Activated CD4-positive, alpha-beta memory T cell treated with anti-CD3 and anti-CD28 coated beads for 36 hours (primary cell): ENCODE results near the gene FRS3. TPM values are rescaled to one million over a fixed set of nuclear protein-coding genes. Genes with fewer than 3 reads are reported as not detected.
"Not testable (repeated sequence)": the region's sequence is repeated elsewhere in the genome, so short reads cannot be mapped to it uniquely, and the experiment has no call there.

ENCODE experiments used
- CTCF ChIA-PET: fragments of 350-600 bp; sonication (Branson Sonifier 250); formaldehyde crosslinking; loops from one replicate; lab custom pipeline; 2021; ENCODE audit warnings: antibody characterized with exemption, inconsistent platforms; lab: Charles Lee
- POLR2A ChIA-PET: fragments of 350-600 bp; sonication (Branson Sonifier 250); formaldehyde crosslinking; loops from one replicate; lab custom pipeline; 2021; ENCODE audit warnings: antibody characterized with exemption; lab: Charles Lee
- DNase-seq: peaks from one replicate; pipeline ENCODE4 v3.0.0-alpha.2; 2020
- H3K27ac Mint-ChIP-seq: one replicate; pipeline ENCODE4 v1.8.0; 2021; ENCODE audit warnings: mixed read lengths
- H3K27me3 Mint-ChIP-seq: one replicate; pipeline ENCODE4 v1.8.0; 2021; ENCODE audit warnings: mixed read lengths
- H3K36me3 Mint-ChIP-seq: one replicate; pipeline ENCODE4 v1.8.0; 2021; ENCODE audit warnings: mixed read lengths
- H3K4me1 Mint-ChIP-seq: one replicate; pipeline ENCODE4 v1.8.0; 2021; ENCODE audit warnings: low read depth, mixed read lengths
- H3K4me3 Mint-ChIP-seq: one replicate; pipeline ENCODE4 v1.8.0; 2021; ENCODE audit warnings: mild to moderate bottlenecking, mixed read lengths
- H3K9me3 Mint-ChIP-seq: one replicate; pipeline ENCODE4 v1.8.0; 2021; ENCODE audit warnings: mixed read lengths
- intact Hi-C: fragments of 100-400 bp; cut with micrococcal nuclease; formaldehyde crosslinking; loops from one replicate; pipeline ENCODE4 v1.15.1; 2023
- total RNA-seq, 2 experiments: library from RNA; stranded (reverse); gene quantifications; one replicate each; pipeline ENCODE4 v1.2.3, GENCODE V29; 2021

Gene FRS3
- total RNA-seq, 2 experiments from 2014 or later, result 4.8 to 5.5 TPM

- ChIA-PET POLR2A (no interaction called here), CTCF (no interaction called here)
- Mint-ChIP-seq H3K36me3 (no peaks in the 10 kb centered on the region), H3K4me3 (no peak overlapping the region), H3K9me3 (no peaks in the 10 kb centered on the region), H3K4me1 (no peaks in the 10 kb centered on the region), H3K27me3 (no peaks in the 10 kb centered on the region), H3K27ac (no peak overlapping the region)
- DNase-seq, result no peak
- intact Hi-C loops, result no loop called here
These were observed 33.8 kb upstream of the FRS3 start for GRCh38 chr6:41813469-41813868.

DNA sequence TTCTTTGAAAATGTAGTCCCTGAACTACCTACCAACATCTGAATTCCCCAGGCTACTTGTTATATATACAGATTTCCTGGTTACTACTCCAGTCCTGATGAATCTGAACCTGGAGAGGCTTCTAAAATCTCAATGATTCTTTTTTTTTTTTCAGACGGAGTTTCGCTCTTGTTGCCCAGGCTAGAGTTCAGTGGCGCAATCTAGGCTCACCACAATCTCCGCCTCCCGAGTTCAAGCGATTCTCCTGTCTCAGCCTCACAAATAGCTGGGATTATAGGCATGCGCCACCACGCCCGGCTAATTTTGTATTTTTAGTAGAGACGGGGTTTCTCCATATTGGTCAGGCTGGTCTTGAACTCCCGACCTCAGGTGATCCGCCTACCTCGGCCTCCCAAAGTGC, 32.2 kb upstream of the FRS3 start:
- POLR2A ChIA-PET, H3K4me1 Mint-ChIP-seq, intact Hi-C loops, H3K9me3 Mint-ChIP-seq, H3K27me3 Mint-ChIP-seq, DNase-seq, CTCF ChIA-PET, H3K36me3 Mint-ChIP-seq, H3K4me3 Mint-ChIP-seq, H3K27ac Mint-ChIP-seq: not testable (repeated sequence)

DNA sequence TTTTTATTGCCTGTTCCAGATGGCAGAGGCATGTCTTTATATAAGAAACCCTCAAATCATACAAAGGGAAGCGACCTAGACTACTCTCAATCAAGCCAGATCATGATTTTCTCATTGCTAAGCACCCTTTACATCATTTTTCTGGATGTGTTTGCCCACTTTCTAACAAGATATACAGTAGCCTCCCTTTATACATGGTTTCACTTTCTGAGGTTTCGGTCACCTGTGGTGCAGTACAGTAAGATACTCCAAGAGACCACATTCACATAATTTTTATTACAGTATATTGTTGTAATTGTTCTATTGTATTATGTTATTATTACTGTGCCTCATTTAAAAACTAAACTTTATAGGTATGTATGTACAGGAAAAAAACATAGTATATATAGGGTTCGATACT, 31.4 kb upstream of the FRS3 start:
- Mint-ChIP-seq H3K4me3 (no peak overlapping the region), H3K27me3 (no peaks in the 10 kb centered on the region)
- CTCF ChIA-PET, result no interaction called here

GRCh38 chr6:41805830-41806774, 26.4 kb upstream of the FRS3 start:
- H3K36me3 Mint-ChIP-seq, result no peaks in the 10 kb centered on the region
- no peak overlapping the region for H3K4me3 Mint-ChIP-seq
- CTCF ChIA-PET, result no interaction called here
- H3K27me3 Mint-ChIP-seq, result no peaks in the 10 kb centered on the region
- DNase-seq, result no peak
- no peak overlapping the region for H3K27ac Mint-ChIP-seq
- intact Hi-C loops, result no loop called here
- H3K9me3 Mint-ChIP-seq, result no peaks in the 10 kb centered on the region
- no peaks in the 10 kb centered on the region for H3K4me1 Mint-ChIP-seq
- POLR2A ChIA-PET, result no interaction called here

More for the DNA sequence above, 31.4 kb upstream of the FRS3 start:
- H3K36me3 Mint-ChIP-seq, result no peaks in the 10 kb centered on the region
- intact Hi-C loops, result no loop called here
- no peaks in the 10 kb centered on the region for H3K9me3 Mint-ChIP-seq
- no peaks in the 10 kb centered on the region for H3K4me1 Mint-ChIP-seq
- no peak for DNase-seq
- POLR2A ChIA-PET, result no interaction called here
- H3K27ac Mint-ChIP-seq, result no peak overlapping the region

DNA sequence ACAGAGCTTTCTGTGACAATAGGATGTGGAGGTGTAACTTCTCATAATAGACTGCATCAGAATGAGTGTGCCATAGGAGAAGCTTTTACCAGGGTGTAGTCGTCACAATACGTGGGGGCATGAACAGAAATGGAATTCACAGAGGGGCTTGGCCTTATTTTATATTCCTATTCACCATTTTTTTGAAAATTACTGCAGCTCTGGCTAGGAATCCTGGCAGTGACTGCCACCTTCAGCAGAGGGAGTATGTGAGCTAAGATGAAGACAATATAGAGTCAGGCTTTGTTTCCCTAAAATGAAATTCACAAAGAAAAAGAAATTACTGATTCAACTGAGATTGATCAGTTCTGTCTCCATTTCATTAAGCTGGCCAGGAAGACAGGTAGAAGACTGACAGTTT, 21.7 kb upstream of the FRS3 start:
- peaks cover 2% of the 10 kb centered on the region for H3K4me1 Mint-ChIP-seq
- intact Hi-C loops, result no loop called here
- CTCF ChIA-PET, result interaction anchor here (0.8 to 1.6 kb wide), 4 partner anchors 97 to 413 kb away, joined by 3 to 10 read pairs (median 5); no protein-coding TSS in a partner anchor
- no peak overlapping the region for H3K27ac Mint-ChIP-seq
- no peaks in the 10 kb centered on the region for H3K27me3 Mint-ChIP-seq
- H3K9me3 Mint-ChIP-seq, result no peaks in the 10 kb centered on the region
- no peak for DNase-seq
- H3K36me3 Mint-ChIP-seq, result peaks cover 1% of the 10 kb centered on the region
- POLR2A ChIA-PET, result no interaction called here
- H3K4me3 Mint-ChIP-seq, result no peak overlapping the region

GRCh38 chr6:41799559-41799911, 19.8 kb upstream of the FRS3 start:
- POLR2A ChIA-PET, result no interaction called here

DNA sequence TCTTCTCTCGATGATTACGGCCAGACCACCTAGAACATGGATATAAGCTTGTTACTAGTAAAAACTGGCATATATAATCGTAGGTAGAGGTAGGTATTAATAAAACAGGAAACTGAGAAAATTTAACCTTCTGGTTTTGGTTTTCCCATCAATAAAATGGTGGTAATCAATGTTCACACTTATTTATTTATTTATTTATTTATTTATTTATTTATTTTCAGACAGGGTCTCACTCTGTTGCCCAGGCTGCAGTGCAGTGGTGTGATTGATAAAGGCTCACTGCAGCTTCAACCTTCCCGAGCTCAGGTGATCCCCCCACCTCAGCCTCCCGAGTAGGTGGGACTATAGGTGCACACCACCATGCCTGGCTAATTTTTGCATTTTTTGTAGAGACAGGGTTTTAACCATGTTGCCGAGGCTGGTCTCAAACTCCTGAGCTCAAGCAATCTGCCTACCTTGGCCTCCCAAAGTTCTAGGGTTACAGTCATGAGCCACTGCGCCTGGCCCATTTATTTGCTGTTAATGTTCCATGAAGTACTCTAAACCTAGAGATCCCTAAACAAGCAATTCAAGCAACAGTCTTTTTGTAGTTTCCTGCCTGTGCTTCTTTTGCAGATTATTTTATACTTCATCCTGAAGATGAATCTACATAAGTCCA, 19.3 kb upstream of the FRS3 start:
- POLR2A ChIA-PET, result no interaction called here
- H3K9me3 Mint-ChIP-seq, result no peaks in the 10 kb centered on the region
- H3K4me3 Mint-ChIP-seq, result no peak overlapping the region
- H3K27me3 Mint-ChIP-seq, result no peaks in the 10 kb centered on the region
- intact Hi-C loops, result no loop called here
- H3K36me3 Mint-ChIP-seq, result peaks cover 1% of the 10 kb centered on the region
- no peak for DNase-seq
- CTCF ChIA-PET, result interaction anchor here (1.1 to 1.9 kb wide), 3 partner anchors 12 to 245 kb away, joined by 3 to 7 read pairs (median 4); partner anchors contain the start of genes MED20 and TOMM6
- H3K4me1 Mint-ChIP-seq, result peaks cover 3% of the 10 kb centered on the region
- no peak overlapping the region for H3K27ac Mint-ChIP-seq

More at GRCh38 chr6:41799559-41799911, 19.8 kb upstream of the FRS3 start:
- Mint-ChIP-seq H3K9me3 (no peaks in the 10 kb centered on the region), H3K27me3 (no peaks in the 10 kb centered on the region), H3K4me3 (no peak overlapping the region), H3K36me3 (peaks cover 1% of the 10 kb centered on the region), H3K27ac (no peak overlapping the region), H3K4me1 (peaks cover 3% of the 10 kb centered on the region)
- DNase-seq, result no peak
- CTCF ChIA-PET, result interaction anchor here (1.1 to 1.9 kb wide), 3 partner anchors 12 to 245 kb away, joined by 3 to 7 read pairs (median 4); partner anchors contain the start of genes MED20 and TOMM6
- intact Hi-C loops, result no loop called here

GRCh38 chr6:41796474-41796873, 16.8 kb upstream of the FRS3 start:
- intact Hi-C loops, result no loop called here
- H3K27me3 Mint-ChIP-seq, result no peaks in the 10 kb centered on the region
- no peak overlapping the region for H3K27ac Mint-ChIP-seq
- H3K4me1 Mint-ChIP-seq, result peaks cover 3% of the 10 kb centered on the region
- POLR2A ChIA-PET, result no interaction called here
- no peaks in the 10 kb centered on the region for H3K9me3 Mint-ChIP-seq
- CTCF ChIA-PET, result interaction anchor here (0.7 kb wide), 1 partner anchor 20 kb away, joined by 3 read pairs; no protein-coding TSS in a partner anchor
- peaks cover 16% of the 10 kb centered on the region for H3K36me3 Mint-ChIP-seq
- no peak for DNase-seq
- no peak overlapping the region for H3K4me3 Mint-ChIP-seq

GRCh38 chr6:41791984-41792383, 12.3 kb upstream of the FRS3 start:
- POLR2A ChIA-PET, result interaction anchor here (0.5 to 1.0 kb wide), 2 partner anchors 112 to 259 kb away, joined by 3 to 6 read pairs; no protein-coding TSS in a partner anchor
- intact Hi-C loops, result no loop called here
- H3K36me3 Mint-ChIP-seq, result peaks cover 37% of the 10 kb centered on the region
- no peak for DNase-seq
- H3K27me3 Mint-ChIP-seq, result no peaks in the 10 kb centered on the region
- no peaks in the 10 kb centered on the region for H3K9me3 Mint-ChIP-seq
- H3K4me1 Mint-ChIP-seq, result peaks cover 19% of the 10 kb centered on the region
- CTCF ChIA-PET, result interaction anchor here (0.9 kb wide), 1 partner anchor 423 kb away, joined by 3 read pairs; no protein-coding TSS in a partner anchor
- no peak overlapping the region for H3K4me3 Mint-ChIP-seq
- peak overlapping the region; percentile 54 for H3K27ac Mint-ChIP-seq

DNA sequence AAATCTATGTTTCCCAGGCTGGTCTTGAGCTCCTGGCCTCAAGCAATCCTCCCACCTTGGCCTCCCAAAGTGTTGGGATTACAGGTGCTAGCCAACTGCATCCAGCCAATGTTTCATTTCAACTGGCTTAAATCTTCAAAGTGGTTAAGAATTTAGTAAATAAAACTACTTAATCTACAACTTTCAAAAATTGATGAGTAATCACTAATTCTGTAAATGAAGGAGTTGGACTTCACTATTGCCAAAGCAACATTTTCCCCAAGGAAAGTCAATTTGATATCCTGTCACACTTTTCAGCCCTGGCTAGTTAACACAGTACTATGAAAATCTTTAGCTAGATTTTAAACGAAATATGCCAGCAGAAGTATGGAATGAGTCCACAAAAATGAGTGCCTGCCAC, 11.6 kb upstream of the FRS3 start:
- Mint-ChIP-seq H3K27me3 (no peaks in the 10 kb centered on the region), H3K4me1 (peaks cover 16% of the 10 kb centered on the region), H3K9me3 (no peaks in the 10 kb centered on the region), H3K4me3 (no peak overlapping the region), H3K36me3 (peaks cover 37% of the 10 kb centered on the region), H3K27ac (no peak overlapping the region)
- ChIA-PET POLR2A (no interaction called here), CTCF (interaction anchor here (0.9 to 1.1 kb wide), 2 partner anchors 12 to 424 kb away, joined by 3 read pairs; partner anchors contain the start of gene FRS3)
- DNase-seq, result no peak
- intact Hi-C loops, result no loop called here

DNA sequence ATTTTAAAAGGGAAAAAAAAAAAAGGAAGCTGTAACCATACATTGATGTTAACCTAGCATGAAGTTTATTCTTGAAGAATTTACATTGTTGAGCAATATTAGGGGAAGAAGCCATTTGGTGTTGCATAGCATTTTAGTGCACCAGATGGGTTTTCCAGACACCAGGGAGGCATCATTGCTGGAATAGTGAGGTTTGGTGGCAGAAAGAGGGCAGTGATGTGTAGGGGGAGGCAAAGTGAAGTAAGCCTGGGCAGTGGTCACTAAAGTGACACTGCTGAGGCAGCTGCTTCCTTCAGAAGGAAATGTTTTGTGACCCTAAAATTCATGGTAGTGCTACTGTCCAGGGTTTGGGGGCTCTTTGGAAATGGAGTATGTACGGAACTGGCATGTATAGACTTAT, 10.3 kb upstream of the FRS3 start:
- no peak overlapping the region for H3K27ac Mint-ChIP-seq
- H3K4me1 Mint-ChIP-seq, result peaks cover 20% of the 10 kb centered on the region
- H3K4me3 Mint-ChIP-seq, result no peak overlapping the region
- intact Hi-C loops, result no loop called here
- ChIA-PET CTCF (interaction anchor here (0.7 to 1.1 kb wide), 3 partner anchors 10 to 131 kb away, joined by 3 read pairs; partner anchors contain the start of genes BYSL, FRS3 and MED20), POLR2A (no interaction called here)
- H3K27me3 Mint-ChIP-seq, result no peaks in the 10 kb centered on the region
- H3K36me3 Mint-ChIP-seq, result peaks cover 37% of the 10 kb centered on the region
- no peaks in the 10 kb centered on the region for H3K9me3 Mint-ChIP-seq
- no peak for DNase-seq

- Mint-ChIP-seq H3K4me3 (peak overlapping the region; percentile 92), H3K36me3 (peaks cover 37% of the 10 kb centered on the region), H3K27ac (peak overlapping the region; percentile 45), H3K27me3 (no peaks in the 10 kb centered on the region), H3K9me3 (no peaks in the 10 kb centered on the region), H3K4me1 (peaks cover 20% of the 10 kb centered on the region)
- ChIA-PET CTCF (interaction anchor here (1.0 kb wide), 1 partner anchor 132 kb away, joined by 3 read pairs; the partner anchor contains the start of genes BYSL and MED20), POLR2A (no interaction called here)
- intact Hi-C loops, result loop anchor here (5.0 kb wide), 1 partner anchor 148 kb away; no protein-coding TSS in a partner anchor
- DNase-seq, result no peak
These were observed 9.7 kb upstream of the FRS3 start for GRCh38 chr6:41789390-41789724.
